ENCODE results near the gene LHPP.

The LHPP gene

GRCh38 chr10:124645467-124646095 lies 184.0 kb downstream of the LHPP start:
- no peak for DNase-seq (ENCODE audit: low read depth)

DNA sequence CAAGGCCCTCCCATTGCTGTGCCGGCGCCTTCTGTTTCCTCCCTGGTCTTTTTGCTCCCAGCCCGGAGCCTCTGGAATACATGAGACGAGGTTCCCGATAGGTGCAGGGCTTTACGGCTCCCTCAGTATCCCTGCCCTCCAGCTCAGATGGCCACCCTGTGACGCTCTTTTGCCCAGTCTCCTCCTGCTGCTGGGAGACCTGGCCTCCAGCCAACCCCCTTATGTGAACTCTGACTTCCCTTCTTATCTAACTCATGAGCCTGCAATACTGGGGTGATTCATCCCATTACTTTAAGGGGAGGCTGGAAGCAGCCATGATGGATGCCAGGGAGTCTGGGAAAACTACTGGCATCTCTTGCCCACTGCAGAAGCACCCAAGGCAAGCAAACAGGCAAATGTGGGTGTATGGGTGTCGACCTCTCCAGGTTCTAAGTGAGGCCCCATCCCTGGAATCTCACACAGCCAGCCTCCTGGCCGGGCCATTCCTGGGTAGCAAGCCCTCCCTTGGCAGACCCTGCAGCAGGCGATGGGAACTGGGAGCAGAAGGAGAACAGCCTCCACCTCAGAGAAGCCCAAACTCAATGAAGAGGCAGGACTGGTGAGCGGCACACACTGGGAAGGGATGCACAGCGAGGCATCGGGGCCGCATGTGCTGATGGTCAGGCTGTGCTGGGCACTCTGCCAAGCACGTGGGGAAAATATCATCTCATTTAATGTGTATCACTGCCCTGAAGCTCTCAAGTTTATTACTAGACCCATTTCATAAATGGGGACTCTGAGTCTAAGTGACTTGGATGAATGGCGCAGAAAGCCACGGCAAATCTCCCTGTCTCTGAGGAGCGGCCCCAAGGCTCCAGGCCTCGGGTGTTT lies 185.1 kb downstream of the LHPP start:
- DNase-seq (ENCODE audit: low read depth) = peak; percentile 99

DNA sequence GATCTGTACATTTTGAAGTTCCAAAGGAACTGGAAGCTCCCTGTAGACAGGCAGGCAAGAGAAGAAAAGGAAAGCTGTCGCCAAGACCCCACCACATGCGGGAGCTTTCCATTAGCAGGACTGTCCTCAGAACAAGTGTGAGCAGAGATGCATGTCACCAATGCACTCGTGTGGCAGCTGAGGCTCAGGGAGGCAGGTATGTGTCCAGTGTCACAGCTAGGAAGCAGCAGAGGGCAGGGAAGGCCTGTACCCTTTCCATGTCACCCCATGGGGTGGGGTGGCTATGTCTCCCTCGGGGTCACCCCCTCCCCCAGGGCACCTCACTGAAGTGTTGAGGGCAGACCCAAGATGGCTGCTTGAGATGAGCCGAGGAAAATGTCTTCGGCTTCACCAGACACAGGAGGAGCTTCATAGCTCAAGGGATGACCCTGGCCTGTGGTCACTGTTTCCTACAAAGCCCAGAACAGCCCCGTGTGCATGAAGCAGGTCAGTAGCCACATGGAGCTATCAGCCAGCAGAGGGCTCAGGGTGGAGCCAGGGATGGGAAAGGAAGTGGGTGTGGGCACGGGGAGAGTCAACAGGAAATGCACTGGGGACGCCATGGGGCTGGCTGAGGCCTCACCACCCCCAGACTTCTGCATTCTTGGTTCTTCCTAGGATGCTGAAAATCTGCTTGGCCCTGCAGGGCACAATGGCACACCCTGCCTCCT lies 186.0 kb downstream of the LHPP start:
- DNase-seq (ENCODE audit: low read depth) = peak; percentile 65

DNA sequence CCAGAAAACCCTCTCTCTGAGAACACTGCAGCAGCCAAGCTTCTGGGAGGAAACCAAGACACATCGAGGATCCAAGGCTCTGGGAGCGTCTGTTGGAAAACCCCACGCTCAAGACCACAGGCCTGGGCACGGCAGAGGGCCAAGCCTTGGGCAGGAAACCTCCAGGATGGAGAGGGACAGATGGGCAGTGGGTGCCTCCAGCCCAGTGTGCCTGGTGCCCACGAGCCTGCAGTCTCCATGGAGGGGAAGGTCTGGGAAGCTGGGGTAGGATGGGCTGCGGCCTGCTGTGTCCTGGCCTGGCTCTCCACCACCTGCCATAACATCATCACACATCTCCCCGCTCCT lies 186.5 kb downstream of the LHPP start:
- no peak for DNase-seq (ENCODE audit: low read depth)

GRCh38 chr10:124648738-124649137 lies 187.1 kb downstream of the LHPP start:
- DNase-seq (ENCODE audit: low read depth) = peak; percentile 89

DNA sequence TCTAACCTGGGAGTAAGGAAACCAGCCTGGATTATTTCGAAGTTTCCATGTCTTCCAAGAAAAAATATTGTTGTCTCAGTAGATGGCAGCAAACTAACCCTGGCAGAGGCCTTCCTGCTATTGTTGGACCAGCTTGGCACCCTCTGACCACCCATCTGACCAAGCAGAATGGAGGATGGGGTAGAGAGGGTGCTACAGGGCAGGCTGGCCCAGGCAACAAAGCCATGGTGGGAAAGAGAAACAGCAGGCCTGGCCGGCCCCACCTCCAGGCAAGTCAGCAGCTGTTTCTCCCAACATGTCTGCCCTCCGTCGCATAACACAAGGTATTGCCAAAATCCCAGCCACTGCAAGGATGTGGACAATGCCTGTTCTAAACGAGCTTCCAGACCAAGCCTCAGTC lies 187.6 kb downstream of the LHPP start:
- DNase-seq (ENCODE audit: low read depth) = peak; percentile 46

- DNase-seq (ENCODE audit: low read depth) = no peak
These were observed 188.6 kb downstream of the LHPP start for GRCh38 chr10:124650263-124650662.

- no peak for DNase-seq (ENCODE audit: low read depth)
These were observed 189.3 kb downstream of the LHPP start for GRCh38 chr10:124650820-124651401.

DNA sequence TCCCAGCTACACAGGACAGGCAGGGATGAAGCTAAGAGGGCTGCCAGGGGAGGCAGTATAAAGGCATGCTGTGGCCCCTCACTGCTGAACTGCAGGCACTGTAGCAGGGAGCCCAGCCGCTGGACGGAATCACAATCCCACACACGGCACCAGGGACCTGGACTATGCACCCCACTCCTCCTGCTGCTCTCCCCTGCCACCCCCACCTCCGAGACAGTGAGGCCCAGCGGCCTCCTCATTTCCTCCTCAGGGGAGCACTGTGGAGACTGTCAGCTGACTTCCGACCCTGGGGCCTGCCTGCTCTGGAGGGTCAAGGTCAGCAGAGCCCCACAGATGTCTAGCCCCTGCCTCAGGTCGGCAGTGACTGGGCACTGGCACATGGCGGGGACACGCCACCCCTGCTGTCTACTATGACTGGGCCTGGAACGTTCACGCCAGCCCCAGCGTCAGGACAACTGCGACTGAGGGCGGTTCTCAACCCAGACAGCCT lies 189.8 kb downstream of the LHPP start:
- DNase-seq (ENCODE audit: low read depth) = no peak

DNA sequence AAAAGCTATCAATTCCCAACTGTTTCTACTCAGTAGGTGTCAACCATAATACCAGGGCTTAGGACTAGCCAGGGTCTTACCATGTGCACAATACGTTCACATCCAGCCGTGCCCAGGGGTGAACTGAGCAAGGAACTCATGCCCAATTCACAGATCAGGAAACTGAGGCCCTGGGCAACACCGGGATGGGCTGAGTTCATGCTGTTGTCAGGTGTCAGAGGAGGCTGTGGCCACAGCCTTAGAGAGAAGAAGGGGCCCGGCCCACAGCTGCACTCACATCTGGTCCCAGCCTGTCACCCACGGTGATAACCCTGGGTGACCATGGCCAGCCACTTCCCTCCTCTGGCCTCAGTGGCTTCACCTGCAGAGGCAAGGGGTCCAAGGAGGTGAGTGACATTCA lies 190.6 kb downstream of the LHPP start:
- DNase-seq (ENCODE audit: low read depth) = no peak

DNA sequence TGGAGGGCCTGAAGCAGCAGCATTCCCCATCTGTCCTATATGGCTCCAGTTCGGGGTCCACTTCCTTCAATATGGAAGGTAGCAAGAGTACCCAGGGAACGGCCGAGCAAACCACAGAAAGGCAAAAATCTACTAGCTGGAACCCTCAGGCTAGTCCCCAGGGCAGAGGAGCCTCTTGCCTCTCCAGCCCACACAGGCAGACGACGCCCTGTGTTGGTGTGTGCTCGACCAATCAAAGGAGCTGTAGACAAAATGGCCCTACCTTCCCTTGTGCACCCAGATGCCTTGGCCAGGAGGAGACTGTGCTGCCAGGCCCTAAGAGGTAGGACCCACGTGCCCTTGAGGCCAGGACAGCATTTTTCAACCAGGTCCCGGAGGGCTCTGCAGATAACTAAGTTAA lies 191.1 kb downstream of the LHPP start:
- no peak for DNase-seq (ENCODE audit: low read depth)

GRCh38 chr10:124653311-124653710 lies 191.7 kb downstream of the LHPP start:
- no peak for DNase-seq (ENCODE audit: low read depth)

DNA sequence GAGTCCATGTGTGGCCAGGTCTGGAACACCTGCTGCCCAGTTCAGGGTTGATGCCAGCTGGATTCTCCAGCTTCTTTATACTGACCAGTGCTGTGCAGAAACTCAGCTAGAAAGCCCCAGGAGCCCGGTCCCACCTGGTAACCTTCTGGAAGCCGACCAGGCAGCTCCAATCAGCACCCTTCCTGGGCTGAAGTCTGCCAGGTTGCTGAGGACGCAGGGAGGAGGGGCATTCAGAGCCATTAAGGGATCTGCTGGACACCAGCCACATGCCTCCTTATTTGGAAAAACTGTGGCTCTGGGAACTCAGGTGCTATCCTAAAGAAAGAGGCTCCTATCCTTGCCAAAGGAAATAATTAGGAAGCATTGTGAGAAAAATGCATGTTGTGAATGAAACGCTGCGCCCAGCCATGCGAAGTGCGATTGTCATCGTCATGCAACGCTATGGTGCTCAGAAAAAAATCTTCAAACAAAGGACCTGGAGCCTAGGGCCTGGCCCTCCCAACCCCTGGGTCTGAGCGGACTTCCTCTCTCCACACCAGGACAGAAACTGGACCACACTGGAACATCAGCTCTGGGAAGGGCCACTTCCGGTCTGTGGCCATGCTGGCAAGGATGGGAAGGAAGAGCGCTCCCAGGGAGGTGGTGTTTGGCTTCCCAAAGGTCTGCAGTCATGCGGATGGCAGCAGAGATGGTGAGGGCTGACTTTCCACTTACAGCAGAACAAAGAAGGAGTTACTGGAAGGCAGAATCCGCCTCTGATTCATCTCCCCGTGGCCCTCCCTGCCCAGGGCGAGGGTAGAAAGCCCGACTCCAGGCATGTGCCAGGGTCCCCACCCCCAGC lies 192.4 kb downstream of the LHPP start:
- DNase-seq (ENCODE audit: low read depth) = no peak

DNA sequence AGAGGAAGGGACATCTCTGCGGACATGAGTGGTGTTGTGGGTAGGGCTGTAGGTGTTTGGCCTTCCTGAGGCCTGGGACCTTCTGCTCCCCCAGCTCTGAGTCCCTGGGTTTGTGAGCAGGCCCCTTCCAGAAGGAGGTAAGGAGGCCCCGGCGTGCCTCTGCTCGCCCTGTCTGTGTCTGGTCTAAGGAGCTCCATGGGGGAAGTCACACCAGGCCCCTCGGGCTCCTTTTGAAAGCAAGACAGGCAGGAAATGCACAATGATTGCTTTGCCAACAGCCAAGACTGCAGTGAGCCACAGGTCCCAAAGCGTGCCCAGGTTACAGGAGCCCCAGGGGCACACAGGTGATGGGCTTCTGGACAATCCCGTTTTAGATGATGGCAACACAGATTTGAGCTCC lies 193.1 kb downstream of the LHPP start:
- no peak for DNase-seq (ENCODE audit: low read depth)

- no peak for DNase-seq (ENCODE audit: low read depth)
These were observed 193.8 kb downstream of the LHPP start for GRCh38 chr10:124655191-124656112.

- no peak for DNase-seq (ENCODE audit: low read depth)
These were observed 194.5 kb downstream of the LHPP start for GRCh38 chr10:124656113-124656490.

DNA sequence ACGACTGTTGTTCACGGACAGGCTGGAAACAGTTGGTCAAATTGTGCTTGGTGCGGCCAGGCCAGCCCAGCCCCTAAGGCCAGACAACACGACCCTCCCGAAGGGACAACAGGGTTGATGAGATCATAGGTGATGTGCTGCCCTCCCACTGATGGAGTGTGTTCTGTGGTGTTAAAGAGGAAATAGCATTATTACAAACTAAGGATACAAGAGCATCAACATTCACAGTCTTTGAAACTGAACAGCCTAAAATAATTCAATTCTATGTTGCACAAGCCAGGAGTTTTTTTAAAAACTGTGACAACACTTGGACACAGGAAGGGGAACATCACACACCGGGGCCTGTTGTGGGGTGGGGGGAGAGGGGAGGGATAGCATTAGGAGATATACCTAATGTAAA lies 194.9 kb downstream of the LHPP start:
- DNase-seq (ENCODE audit: low read depth) = no peak

DNA sequence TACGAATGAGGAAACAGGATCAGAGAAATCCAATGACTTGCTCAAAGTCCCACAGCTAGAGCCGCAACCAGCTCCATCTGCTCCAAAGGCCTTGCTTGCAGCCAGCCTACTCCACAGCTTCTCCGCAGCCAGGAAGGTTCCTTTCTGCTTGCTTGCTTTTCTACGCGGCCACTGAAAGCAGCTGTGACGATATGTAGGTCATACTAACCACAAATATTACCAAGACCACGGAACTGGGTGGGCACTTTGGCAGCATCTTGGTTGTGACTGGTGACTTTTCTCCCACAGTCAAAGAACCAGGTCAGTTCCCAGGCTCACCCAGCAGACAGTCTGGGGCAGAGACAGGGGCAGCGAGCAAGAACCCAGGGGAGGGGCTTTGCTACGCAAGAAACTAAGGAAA lies 196.2 kb downstream of the LHPP start:
- DNase-seq (ENCODE audit: low read depth) = peak; percentile 82

GRCh38 chr10:124658591-124659242 lies 197.1 kb downstream of the LHPP start:
- no peak for DNase-seq (ENCODE audit: low read depth)

DNA sequence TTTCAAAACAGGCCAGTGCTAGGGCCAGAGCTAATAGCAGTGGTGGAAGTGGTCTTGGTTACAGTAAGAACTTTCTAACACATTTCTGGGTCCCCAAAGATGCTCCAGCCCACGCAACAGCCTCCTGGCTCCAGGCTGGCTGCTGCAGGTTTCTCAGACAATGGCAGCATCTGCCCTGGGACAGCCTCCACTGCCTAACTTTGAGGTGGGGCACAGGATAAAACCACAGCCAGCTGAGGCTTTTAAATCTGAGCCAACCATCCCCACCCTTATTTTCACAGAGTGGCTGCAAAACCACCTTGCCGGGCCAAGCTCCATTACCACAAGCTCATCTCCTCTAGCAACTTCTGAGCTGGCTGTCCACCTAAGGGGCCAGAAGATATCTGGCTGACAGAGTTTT lies 197.8 kb downstream of the LHPP start:
- DNase-seq (ENCODE audit: low read depth) = no peak

Measured in amniotic epithelial cell (primary cell).